H1 (cell line): ENCODE results near the gene C16orf46. TPM values are rescaled to one million over a fixed set of nuclear protein-coding genes. Genes with fewer than 3 reads are reported as not detected.

ENCODE experiments used
- CTCF ChIA-PET: fragments of 300-600 bp; sonication (Branson Sonifier 250); formaldehyde crosslinking; loops from one replicate; lab custom pipeline; 2021; ENCODE audit not compliant: partially characterized antibody; lab: Charles Lee
- POLR2A ChIA-PET: fragments of 300-600 bp; sonication (Branson Sonifier 250); formaldehyde crosslinking; loops from one replicate; lab custom pipeline; 2021; ENCODE audit warnings: inconsistent platforms; ENCODE audit not compliant: partially characterized antibody; lab: Charles Lee
- DNase-seq, 2 experiments: peaks; one replicate each; pipeline versions ENCODE4 v3.0.0 to v3.0.0-alpha.2; 2010 to 2022; ENCODE audit warnings: low spot score in 2 of 2, low read depth in 1 of 2, mixed read lengths in 1 of 2
- FAIRE-seq: peaks from 2 replicates; lab custom pipeline; 2011; peaks lifted over from hg19 to GRCh38; lab: Jason Lieb, UNC
- H2AFZ ChIP-seq: 2 replicates; pipeline ENCODE4 v1.8.1; 2012; ENCODE audit warnings: low read length, inconsistent platforms
- H2AK5ac ChIP-seq: 2 replicates; pipeline ENCODE4 v1.6.1; 2013; ENCODE audit warnings: low read depth, low read length
- H2BK120ac ChIP-seq: replicated peaks from 2 replicates; pipeline ENCODE3; 2013; ENCODE audit warnings: low read depth, low read length, inconsistent platforms
- H2BK12ac ChIP-seq: 2 replicates; pipeline ENCODE4 v1.6.1; 2013; ENCODE audit warnings: low read depth, low read length
- H2BK15ac ChIP-seq: 2 replicates; pipeline ENCODE4 v1.6.1; 2013; ENCODE audit warnings: low read length
- H2BK20ac ChIP-seq: 2 replicates; pipeline ENCODE4 v1.6.1; 2013; ENCODE audit warnings: low read length
- H2BK5ac ChIP-seq: 2 replicates; pipeline ENCODE4 v1.6.1; 2013; ENCODE audit warnings: low read depth, low read length
- H3K14ac ChIP-seq: 2 replicates; pipeline ENCODE4 v1.6.1; 2013; ENCODE audit warnings: inconsistent platforms; ENCODE audit not compliant: insufficient read length
- H3K18ac ChIP-seq: 2 replicates; pipeline ENCODE4 v1.6.1; 2013; ENCODE audit warnings: low read length; ENCODE audit errors: extremely low read depth
- H3K23ac ChIP-seq: 2 replicates; pipeline ENCODE4 v1.6.1; 2013; ENCODE audit warnings: inconsistent platforms; ENCODE audit not compliant: insufficient read length
- H3K23me2 ChIP-seq: 2 replicates; pipeline ENCODE4 v1.6.1; 2013; ENCODE audit warnings: low read depth, low read length
- H3K27ac ChIP-seq: 2 replicates; pipeline ENCODE4 v1.6.1; 2011; ENCODE audit warnings: low read depth, low read length, inconsistent platforms
- H3K27me3 ChIP-seq, 4 experiments: replicated peaks in 1 of 4; 1 replicate in 1 of 4; 2 replicates in 3 of 4; pipeline versions ENCODE4 v1.6.1 to v1.8.1; 2011 to 2013; ENCODE audit warnings: low read length in 3 of 4, mild to moderate bottlenecking in 3 of 4, inconsistent platforms in 2 of 4, mixed read lengths in 2 of 4, moderate library complexity in 1 of 4; ENCODE audit not compliant: control insufficient read depth in 3 of 4, insufficient read depth in 3 of 4; ENCODE audit errors: extremely low read depth in 1 of 4
- H3K36me3 ChIP-seq, 4 experiments: 2 replicates each; pipeline versions ENCODE4 v1.6.1 to v1.8.1; 2011 to 2013; ENCODE audit warnings: mild to moderate bottlenecking in 4 of 4, low read length in 3 of 4, moderate library complexity in 2 of 4, control low read depth in 1 of 4, inconsistent platforms in 1 of 4; ENCODE audit not compliant: insufficient read depth in 4 of 4, control insufficient read depth in 2 of 4
- H3K4ac ChIP-seq: replicated peaks from 2 replicates; pipeline ENCODE3; 2013; ENCODE audit warnings: low read length, low read depth, mixed read lengths, inconsistent platforms; ENCODE audit not compliant: insufficient read length
- H3K4me1 ChIP-seq, 4 experiments: replicated peaks in 1 of 4; 1 replicate in 1 of 4; 2 replicates in 3 of 4; pipeline versions ENCODE4 v1.6.1 to v1.8.1; 2011 to 2013; ENCODE audit warnings: low read length in 3 of 4, inconsistent platforms in 2 of 4, mixed read lengths in 1 of 4; ENCODE audit not compliant: insufficient read depth in 4 of 4, control insufficient read depth in 3 of 4
- H3K4me2 ChIP-seq, 2 experiments: 2 replicates each; pipeline versions ENCODE4 v1.6.1 to v1.8.1; 2011 to 2013; ENCODE audit warnings: low read depth in 2 of 2, low read length in 2 of 2, control low read depth in 1 of 2, inconsistent platforms in 1 of 2, mild to moderate bottlenecking in 1 of 2; ENCODE audit not compliant: insufficient read depth in 1 of 2
- H3K4me3 ChIP-seq, 4 experiments: fragments of 200-600, 300-600 bp in 1 of 4; sonication (generic), shearing (Covaris generic), sonication (Bioruptor Twin) in 1 of 4; 2 replicates each; pipeline versions ENCODE4 v1.5.1 to v1.8.1; 2011 to 2016; ENCODE audit warnings: low read length in 4 of 4, low read depth in 3 of 4, control low read depth in 2 of 4, inconsistent platforms in 2 of 4, mild to moderate bottlenecking in 2 of 4, mixed read lengths in 1 of 4, moderate library complexity in 1 of 4; ENCODE audit not compliant: insufficient read depth in 2 of 4; ENCODE audit errors: extremely low read depth in 1 of 4
- H3K56ac ChIP-seq: replicated peaks from 2 replicates; pipeline ENCODE3; 2013; ENCODE audit warnings: low read depth, mild to moderate bottlenecking, mixed read lengths, low read length, inconsistent platforms; ENCODE audit not compliant: insufficient read length
- H3K79me1 ChIP-seq: 2 replicates; pipeline ENCODE4 v1.6.1; 2013; ENCODE audit warnings: low read depth, low read length, control low read depth
- H3K79me2 ChIP-seq, 2 experiments: 2 replicates each; pipeline versions ENCODE4 v1.6.1 to v1.8.1; 2012 to 2013; ENCODE audit warnings: low read length in 2 of 2, mild to moderate bottlenecking in 2 of 2, inconsistent platforms in 1 of 2; ENCODE audit not compliant: insufficient read depth in 2 of 2, control insufficient read depth in 1 of 2
- H3K9ac ChIP-seq, 4 experiments: replicated peaks in 1 of 4; 1 replicate in 1 of 4; 2 replicates in 3 of 4; pipeline versions ENCODE4 v1.6.1 to v1.8.1; 2011 to 2013; ENCODE audit warnings: low read depth in 3 of 4, low read length in 3 of 4, control low read depth in 2 of 4, mild to moderate bottlenecking in 2 of 4, moderate library complexity in 2 of 4, inconsistent platforms in 1 of 4; ENCODE audit errors: extremely low read depth in 1 of 4
- H3K9me3 ChIP-seq, 2 experiments: 2 replicates each; pipeline versions ENCODE4 v1.6.1 to v1.8.1; 2012 to 2013; ENCODE audit warnings: mild to moderate bottlenecking in 2 of 2, moderate library complexity in 2 of 2, control low read depth in 1 of 2, inconsistent platforms in 1 of 2, low read depth in 1 of 2, low read length in 1 of 2, mixed read lengths in 1 of 2; ENCODE audit not compliant: insufficient read depth in 2 of 2
- H4K20me1 ChIP-seq, 2 experiments: replicated peaks in 1 of 2; 2 replicates each; pipeline versions ENCODE3 to v1.8.1; 2011 to 2013; ENCODE audit warnings: inconsistent platforms in 2 of 2, low read length in 2 of 2, mild to moderate bottlenecking in 1 of 2; ENCODE audit not compliant: insufficient read depth in 2 of 2, control insufficient read depth in 1 of 2
- H4K5ac ChIP-seq: 2 replicates; pipeline ENCODE4 v1.6.1; 2013; ENCODE audit warnings: low read length, low read depth, mixed read lengths, inconsistent platforms; ENCODE audit not compliant: insufficient read length
- H4K8ac ChIP-seq: 2 replicates; pipeline ENCODE4 v1.8.0; 2013; ENCODE audit warnings: mild to moderate bottlenecking, moderate library complexity, low read length, inconsistent platforms; ENCODE audit not compliant: insufficient read depth; ENCODE audit errors: extremely low read depth
- H4K91ac ChIP-seq: replicated peaks from 2 replicates; pipeline ENCODE3; 2013; ENCODE audit warnings: low read length, mixed read lengths, inconsistent platforms; ENCODE audit not compliant: insufficient read length
- ASH2L ChIP-seq: fragments of 200-600, 300-600 bp; sonication (generic); IDR thresholded peaks from one replicate; pipeline ENCODE4 v1.7.1; 2017; ENCODE audit warnings: low read length
- ATF3 ChIP-seq: IDR thresholded peaks from 2 replicates; pipeline ENCODE4 v1.6.1; 2011; ENCODE audit warnings: low read depth, mild to moderate bottlenecking, low read length; ENCODE audit not compliant: insufficient read depth
- CBX8 ChIP-seq: fragments of 300-800, 300-1000 bp; sonication (generic); IDR thresholded peaks from 2 replicates; pipeline ENCODE4 v1.7.1; 2016; ENCODE audit warnings: low read depth, low read length, borderline replicate concordance
- CTBP2 ChIP-seq: IDR thresholded peaks from 2 replicates; pipeline ENCODE4 v1.7.0; 2011; ENCODE audit warnings: borderline replicate concordance, mild to moderate bottlenecking, moderate library complexity, mixed read lengths, low read length; ENCODE audit not compliant: insufficient read depth, insufficient read length
- KDM1A ChIP-seq: fragments of 200-600, 300-600 bp; sonication (generic); IDR thresholded peaks from 2 replicates; pipeline ENCODE4 v1.7.1; 2016; ENCODE audit warnings: mild to moderate bottlenecking, low read length, borderline replicate concordance
- NANOG ChIP-seq: IDR thresholded peaks from 2 replicates; pipeline ENCODE4 v1.6.1; 2011; ENCODE audit warnings: low read length, low read depth, mild to moderate bottlenecking, inconsistent platforms; ENCODE audit not compliant: insufficient read depth, poor library complexity, severe bottlenecking
- POLR2AphosphoS5 ChIP-seq: IDR thresholded peaks from 2 replicates; pipeline ENCODE4 v1.6.1; 2011; ENCODE audit warnings: low read depth, low read length
- RBBP5 ChIP-seq: IDR thresholded peaks from 2 replicates; pipeline ENCODE4 v1.7.1; 2012; ENCODE audit warnings: low read depth, mild to moderate bottlenecking, inconsistent platforms, low read length, moderate library complexity, borderline replicate concordance
- RFX5 ChIP-seq: IDR thresholded peaks from 2 replicates; pipeline ENCODE4 v1.6.1; 2011; ENCODE audit warnings: low read depth, low read length, improper control_type of control experiment, borderline replicate concordance
- RNF2 ChIP-seq: fragments of 200-900, 300-1000 bp; sonication (generic); IDR thresholded peaks from 2 replicates; pipeline ENCODE4 v1.7.1; 2016; ENCODE audit warnings: borderline replicate concordance, low read depth, mild to moderate bottlenecking, antibody characterized with exemption, low read length; ENCODE audit not compliant: poor library complexity, severe bottlenecking; ENCODE audit errors: missing control alignments
- SRF ChIP-seq: IDR thresholded peaks from 2 replicates; pipeline ENCODE4 v1.6.1; 2011; ENCODE audit warnings: mild to moderate bottlenecking, low read depth, low read length, moderate library complexity
- TAF1 ChIP-seq: IDR thresholded peaks from 2 replicates; pipeline ENCODE4 v1.6.1; 2011; ENCODE audit warnings: mild to moderate bottlenecking, low read depth, low read length
- ZNF274 ChIP-seq: IDR thresholded peaks from 2 replicates; pipeline ENCODE4 v1.7.0; 2012; ENCODE audit warnings: low read length, borderline replicate concordance; ENCODE audit errors: extremely low read depth
- WGBS, 2 experiments: shearing (Covaris generic) in 1 of 2; methylation state at CpG; one replicate each; pipeline versions ENCODE4 v1.1.6 to v1.1.7; 2013 to 2015; ENCODE audit warnings: low lambda C conversion rate in 2 of 2, mixed read lengths in 2 of 2, inconsistent platforms in 1 of 2, low coverage in 1 of 2, missing lambda C conversion rate in 1 of 2; ENCODE audit not compliant: insufficient replicate concordance in 2 of 2, insufficient coverage in 1 of 2, insufficient read length in 1 of 2; ENCODE audit errors: extremely low coverage in 1 of 2, missing lambda C conversion rate in 1 of 2; 5-methylcytosine and 5-hydroxymethylcytosine counted together
- polyA plus RNA-seq, 7 experiments: library from polyadenylated mRNA; depleted of rRNA in 3 of 7; stranded (reverse) in 5 of 7; unstranded in 2 of 7; fragments of >200 nt in 5 of 7; fragments of 200-250 nt in 2 of 7; gene quantifications; 1 replicate in 5 of 7; 2 replicates in 1 of 7; 4 replicates in 1 of 7; pipeline versions ENCODE4 v1.2.1 to v1.2.3, GENCODE V29; 2011 to 2013; ENCODE audit warnings: missing spikeins in 2 of 7, mixed read lengths in 2 of 7
- total RNA-seq: library from RNA; stranded (reverse); fragmentation: NEBNext Ultra II Directional; extraction: Animal tissue kit (Norgen Biotek cat#: 25700); gene quantifications from 2 replicates; pipeline ENCODE4 v1.2.1, GENCODE V29; 2021

C16orf46 gene
- total and polyA plus RNA-seq, 2 of the 8 experiments (the other 6 are each of a cell fraction or from before 2014, with no cell fraction given) = 0.48 to 0.60 TPM

DNA sequence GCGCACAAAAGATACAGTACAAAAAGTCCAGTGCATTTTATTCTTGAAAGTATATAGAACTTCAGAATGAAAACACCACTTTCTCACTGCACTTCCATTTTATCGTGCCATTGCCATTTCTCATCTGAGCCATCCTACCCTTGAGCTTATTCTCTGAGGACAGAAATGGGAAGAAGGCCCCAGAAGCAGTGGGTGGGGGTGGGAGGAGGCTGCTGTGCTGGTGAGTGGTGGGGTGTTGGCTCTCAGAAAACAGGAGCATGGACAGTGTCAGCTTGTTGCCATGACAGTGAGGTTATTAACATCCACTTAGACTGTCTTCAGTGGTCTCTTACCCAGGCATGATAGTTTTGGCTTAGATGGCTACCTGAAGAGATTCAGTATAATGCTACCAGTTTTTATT is 36.9 kb downstream of the C16orf46 start:
- Histone ChIP-seq H2AK5ac (no peak overlapping the region), H3K23me2 (peaks cover 2% of the 10 kb centered on the region), H3K56ac (no peak overlapping the region), H3K36me3 (peaks cover 14 to 54% (median 39%) of the 10 kb centered on the region in 4 experiments), H3K9ac (no peak overlapping the region), H3K9me3 (no peaks in the 10 kb centered on the region), H3K4me2 (no peak overlapping the region), H2BK20ac (no peak overlapping the region), H2BK5ac (no peak overlapping the region), H4K20me1 (peaks cover 2 to 11% of the 10 kb centered on the region in 2 experiments), H2BK12ac (no peak overlapping the region), H4K8ac (no peak overlapping the region), H2BK120ac (no peak overlapping the region), H2AFZ (no peak overlapping the region), H4K5ac (no peak overlapping the region), H3K14ac (no peak overlapping the region), H3K27ac (no peak overlapping the region), H3K23ac (no peak overlapping the region), H3K4me3 (no peak overlapping the region), H3K18ac (no peak overlapping the region), H4K91ac (no peak overlapping the region), H2BK15ac (no peak overlapping the region), H3K27me3 (no peaks in the 10 kb centered on the region), H3K4ac (no peak overlapping the region), H3K79me2 (peaks cover 6 to 47% of the 10 kb centered on the region in 2 experiments), H3K79me1 (peaks cover 6% of the 10 kb centered on the region), H3K4me1 (peaks cover 2 to 6% (median 3%) of the 10 kb centered on the region in 4 experiments; a peak in 5 of 7 replicates)
- FAIRE-seq (no peak), DNase-seq (no peak)
- WGBS, 2 experiments = 93% methylated on average over 2 of the region's 2 CpGs; no CpG with 5 or more reads in 1 of the 2 experiments
- ChIA-PET CTCF (interaction anchor here (0.9 to 1.3 kb wide), 2 partner anchors 27 to 36 kb away, joined by 3 read pairs; no protein-coding TSS in a partner anchor), POLR2A (interaction anchor here (1.0 kb wide), 1 partner anchor 35 kb away, joined by 3 read pairs; no protein-coding TSS in a partner anchor)
- no peak for TF ChIP-seq SRF
- no peak for TF ChIP-seq KDM1A
- TF ChIP-seq TAF1 = no peak
- TF ChIP-seq RNF2 = no peak
- TF ChIP-seq RFX5 = no peak
- TF ChIP-seq POLR2AphosphoS5 = no peak
- no peak for TF ChIP-seq ATF3
- TF ChIP-seq CTBP2 = no peak
- no peak for TF ChIP-seq RBBP5
- no peak for TF ChIP-seq ZNF274
- no peak for TF ChIP-seq NANOG
- no peak for TF ChIP-seq CBX8
- TF ChIP-seq ASH2L = no peak
